ENCODE results near the gene ST6GALNAC5.

- TF ChIP-seq CTCF (IDR thresholded peaks at IDR 0.05) (no peak), POLR2A (IDR thresholded peaks at IDR 0.05) (no peak)
These were observed 163.9 kb downstream of the ST6GALNAC5 start for GRCh38 chr1:77031106-77031662.

Data from breast epithelium (tissue), 3 donors.